ENCODE measurements around the gene DDOST. TPM values are rescaled to one million over a fixed set of nuclear protein-coding genes. Genes with fewer than 3 reads are reported as not detected.

Gene DDOST
- total RNA-seq, 4 donors from 2014 or later: 72.4 to 146 (median 113) TPM

GRCh38 chr1:20630729-20631128 is 30.4 kb downstream of the DDOST start:
- 47 to 49% methylated on average over 4 of the region's 4 CpGs for WGBS, 2 donors
- H3K4me3 ChIP-seq (ENCODE audit: low read depth, poor library complexity, severe bottlenecking): no peak overlapping the region
- TF ChIP-seq POLR2A (IDR thresholded peaks at IDR 0.05) (no peak), CTCF (IDR thresholded peaks at IDR 0.05) (no peak)
- intact Hi-C loops (cut with DNase I; ENCODE audit: low total_unique reads): loop anchor here (5.0 kb wide), 1 partner anchor 108 kb away; no protein-coding TSS in a partner anchor
- DNase-seq (ENCODE audit: low spot score in 2 of 2): no peak

- 61 to 68% methylated on average over 1 of the region's 1 CpG for WGBS, 2 donors
- intact Hi-C loops (cut with DNase I; ENCODE audit: low total_unique reads): no loop called here
- DNase-seq (ENCODE audit: low spot score in 2 of 2): no peak
- no peak overlapping the region for H3K4me3 ChIP-seq (ENCODE audit: low read depth, poor library complexity, severe bottlenecking)
- TF ChIP-seq CTCF (IDR thresholded peaks at IDR 0.05) (no peak), POLR2A (IDR thresholded peaks at IDR 0.05) (no peak)
Observed at GRCh38 chr1:20626524-20626923, 34.6 kb downstream of the DDOST start.

GRCh38 chr1:20626098-20626427 is 35.1 kb downstream of the DDOST start:
- TF ChIP-seq POLR2A (IDR thresholded peaks at IDR 0.05) (no peak), CTCF (IDR thresholded peaks at IDR 0.05) (no peak)
- intact Hi-C loops (cut with DNase I; ENCODE audit: low total_unique reads): no loop called here
- DNase-seq (ENCODE audit: low spot score in 2 of 2): no peak
- 48 to 70% methylated on average over 1 of the region's 1 CpG for WGBS, 2 donors
- H3K4me3 ChIP-seq (ENCODE audit: low read depth, poor library complexity, severe bottlenecking): no peak overlapping the region

- WGBS, 2 donors: 68 to 80% methylated on average over 3 of the region's 3 CpGs
- no peak overlapping the region for H3K4me3 ChIP-seq (ENCODE audit: low read depth, poor library complexity, severe bottlenecking)
- DNase-seq (ENCODE audit: low spot score in 2 of 2): no peak
- intact Hi-C loops (cut with DNase I; ENCODE audit: low total_unique reads): no loop called here
- TF ChIP-seq POLR2A (IDR thresholded peaks at IDR 0.05): no peak
- TF ChIP-seq CTCF (IDR thresholded peaks at IDR 0.05): no peak
Observed at GRCh38 chr1:20625176-20626097, 35.7 kb downstream of the DDOST start.

- intact Hi-C loops (cut with DNase I; ENCODE audit: low total_unique reads): no loop called here
- no peak overlapping the region for H3K4me3 ChIP-seq (ENCODE audit: low read depth, poor library complexity, severe bottlenecking)
- DNase-seq (ENCODE audit: low spot score in 2 of 2): no peak
- 86 to 90% methylated on average over 1 of the region's 1 CpG for WGBS, 2 donors
- TF ChIP-seq CTCF (IDR thresholded peaks at IDR 0.05) (no peak), POLR2A (IDR thresholded peaks at IDR 0.05) (no peak)
Observed at GRCh38 chr1:20624709-20625108, 36.5 kb downstream of the DDOST start.
